ENCODE measurements around the gene EYA3.

Gene EYA3

GRCh38 chr1:28123461-28123961, 35.1 kb upstream of the EYA3 start:
- WGBS (ENCODE audit: insufficient coverage): 100% methylated on average over 1 of the region's 4 CpGs
- Histone ChIP-seq H3K27ac (ENCODE audit: insufficient read depth in 1 of 2, low read depth in 1 of 2, low read length in 2 of 2, poor library complexity in 1 of 2, severe bottlenecking in 2 of 2) (no peak overlapping the region), H3K4me1 (ENCODE audit: control extremely low read depth in 1 of 4, control insufficient read depth in 4 of 4, insufficient read depth in 4 of 4, low read length in 3 of 4) (peaks cover 12 to 39% (median 16%) of the 10 kb centered on the region in 4 experiments), H3K9me3 (ENCODE audit: control extremely low read depth in 1 of 5, control insufficient read depth in 4 of 5, insufficient read depth in 2 of 5, low read depth in 1 of 5, low read length in 4 of 5) (peaks cover 0 to 3% (median 0%) of the 10 kb centered on the region in 5 experiments), H3K4me3 (ENCODE audit: control insufficient read depth in 1 of 7, extremely low read depth in 1 of 7, insufficient read depth in 4 of 7, low read depth in 2 of 7, low read length in 6 of 7) (no peak overlapping the region), H3K27me3 (replicated peaks in 2 of 5; ENCODE audit: control insufficient read depth in 4 of 5, insufficient read depth in 5 of 5, low read length in 4 of 5) (no peaks in the 10 kb centered on the region), H3K36me3 (ENCODE audit: control insufficient read depth in 4 of 4, insufficient read depth in 4 of 4, low read length in 3 of 4) (no peaks in the 10 kb centered on the region)
- no peak for DNase-seq
- CTCF ChIA-PET: no interaction called here
- POLR2A ChIA-PET: no interaction called here

- no peak for DNase-seq
- POLR2A ChIA-PET: no interaction called here
- Histone ChIP-seq H3K9me3 (ENCODE audit: control extremely low read depth in 1 of 5, control insufficient read depth in 4 of 5, insufficient read depth in 2 of 5, low read depth in 1 of 5, low read length in 4 of 5) (peaks cover 0 to 3% (median 0%) of the 10 kb centered on the region in 5 experiments), H3K4me3 (ENCODE audit: control insufficient read depth in 1 of 7, extremely low read depth in 1 of 7, insufficient read depth in 4 of 7, low read depth in 2 of 7, low read length in 6 of 7) (no peak overlapping the region), H3K27me3 (replicated peaks in 2 of 5; ENCODE audit: control insufficient read depth in 4 of 5, insufficient read depth in 5 of 5, low read length in 4 of 5) (no peaks in the 10 kb centered on the region), H3K27ac (ENCODE audit: insufficient read depth in 1 of 2, low read depth in 1 of 2, low read length in 2 of 2, poor library complexity in 1 of 2, severe bottlenecking in 2 of 2) (no peak overlapping the region), H3K4me1 (ENCODE audit: control extremely low read depth in 1 of 4, control insufficient read depth in 4 of 4, insufficient read depth in 4 of 4, low read length in 3 of 4) (peaks cover 4 to 26% (median 9%) of the 10 kb centered on the region in 4 experiments), H3K36me3 (ENCODE audit: control insufficient read depth in 4 of 4, insufficient read depth in 4 of 4, low read length in 3 of 4) (no peaks in the 10 kb centered on the region)
- WGBS (ENCODE audit: insufficient coverage): 100% methylated on average over 1 of the region's 3 CpGs
- CTCF ChIA-PET: interaction anchor here (0.9 kb wide), 1 partner anchor 31 kb away, joined by 3 read pairs; no protein-coding TSS in a partner anchor
These were observed 33.8 kb upstream of the EYA3 start for GRCh38 chr1:28122183-28122582.

- no peak for DNase-seq
- H3K9me3 ChIP-seq (ENCODE audit: control extremely low read depth in 1 of 5, control insufficient read depth in 4 of 5, insufficient read depth in 2 of 5, low read depth in 1 of 5, low read length in 4 of 5): peaks cover 0 to 3% (median 0%) of the 10 kb centered on the region in 5 experiments
- ChIA-PET POLR2A (no interaction called here), CTCF (interaction anchor here (0.6 to 1.5 kb wide), 3 partner anchors 9 to 101 kb away, joined by 3 to 4 read pairs (median 3); no protein-coding TSS in a partner anchor)
- H3K4me1 ChIP-seq (ENCODE audit: control extremely low read depth in 1 of 4, control insufficient read depth in 4 of 4, insufficient read depth in 4 of 4, low read length in 3 of 4): peaks cover 4 to 25% (median 15%) of the 10 kb centered on the region in 4 experiments
- no peak overlapping the region for H3K27ac ChIP-seq (ENCODE audit: insufficient read depth in 1 of 2, low read depth in 1 of 2, low read length in 2 of 2, poor library complexity in 1 of 2, severe bottlenecking in 2 of 2)
- no peaks in the 10 kb centered on the region for H3K36me3 ChIP-seq (ENCODE audit: control insufficient read depth in 4 of 4, insufficient read depth in 4 of 4, low read length in 3 of 4)
- no peaks in the 10 kb centered on the region for H3K27me3 ChIP-seq (replicated peaks in 2 of 5; ENCODE audit: control insufficient read depth in 4 of 5, insufficient read depth in 5 of 5, low read length in 4 of 5)
- WGBS (ENCODE audit: insufficient coverage): 100% methylated on average over 2 of the region's 8 CpGs
- no peak overlapping the region for H3K4me3 ChIP-seq (ENCODE audit: control insufficient read depth in 1 of 7, extremely low read depth in 1 of 7, insufficient read depth in 4 of 7, low read depth in 2 of 7, low read length in 6 of 7)
These were observed 31.1 kb upstream of the EYA3 start for GRCh38 chr1:28119556-28119955.

- no peak overlapping the region for H3K27ac ChIP-seq (ENCODE audit: insufficient read depth in 1 of 2, low read depth in 1 of 2, low read length in 2 of 2, poor library complexity in 1 of 2, severe bottlenecking in 2 of 2)
- no peak for DNase-seq
- H3K4me1 ChIP-seq (ENCODE audit: control extremely low read depth in 1 of 4, control insufficient read depth in 4 of 4, insufficient read depth in 4 of 4, low read length in 3 of 4): peaks cover 4 to 31% (median 20%) of the 10 kb centered on the region in 4 experiments
- POLR2A ChIA-PET: no interaction called here
- no peaks in the 10 kb centered on the region for H3K36me3 ChIP-seq (ENCODE audit: control insufficient read depth in 4 of 4, insufficient read depth in 4 of 4, low read length in 3 of 4)
- peaks cover 0 to 3% (median 0%) of the 10 kb centered on the region in 5 experiments for H3K9me3 ChIP-seq (ENCODE audit: control extremely low read depth in 1 of 5, control insufficient read depth in 4 of 5, insufficient read depth in 2 of 5, low read depth in 1 of 5, low read length in 4 of 5)
- CTCF ChIA-PET: interaction anchor here (1.5 to 1.8 kb wide), 2 partner anchors 9 to 90 kb away, joined by 4 to 5 read pairs; no protein-coding TSS in a partner anchor
- no peak overlapping the region for H3K4me3 ChIP-seq (ENCODE audit: control insufficient read depth in 1 of 7, extremely low read depth in 1 of 7, insufficient read depth in 4 of 7, low read depth in 2 of 7, low read length in 6 of 7)
- WGBS (ENCODE audit: insufficient coverage): 88% methylated on average over 4 of the region's 5 CpGs
- H3K27me3 ChIP-seq (replicated peaks in 2 of 5; ENCODE audit: control insufficient read depth in 4 of 5, insufficient read depth in 5 of 5, low read length in 4 of 5): no peaks in the 10 kb centered on the region
These were observed 30.4 kb upstream of the EYA3 start for GRCh38 chr1:28118640-28119307.

- H3K9me3 ChIP-seq (ENCODE audit: control extremely low read depth in 1 of 5, control insufficient read depth in 4 of 5, insufficient read depth in 2 of 5, low read depth in 1 of 5, low read length in 4 of 5): peaks cover 0 to 3% (median 0%) of the 10 kb centered on the region in 5 experiments
- peak overlapping the region in 2 of 7 experiments; percentile 11 to 26 for H3K4me3 ChIP-seq (ENCODE audit: control insufficient read depth in 1 of 7, extremely low read depth in 1 of 7, insufficient read depth in 4 of 7, low read depth in 2 of 7, low read length in 6 of 7)
- CTCF ChIA-PET: interaction anchor here (0.6 to 3.6 kb wide), 5 partner anchors 23 to 94 kb away, joined by 3 to 14 read pairs (median 3); no protein-coding TSS in a partner anchor
- H3K27ac ChIP-seq (ENCODE audit: insufficient read depth in 1 of 2, low read depth in 1 of 2, low read length in 2 of 2, poor library complexity in 1 of 2, severe bottlenecking in 2 of 2): peak overlapping the region in 1 of 2 experiments; percentile 73
- POLR2A ChIA-PET: interaction anchor here (0.6 to 0.7 kb wide), 2 partner anchors 67 to 146 kb away, joined by 3 to 8 read pairs; no protein-coding TSS in a partner anchor
- H3K36me3 ChIP-seq (ENCODE audit: control insufficient read depth in 4 of 4, insufficient read depth in 4 of 4, low read length in 3 of 4): no peaks in the 10 kb centered on the region
- DNase-seq: peak; percentile 92 to 98 (median 97)
- H3K27me3 ChIP-seq (replicated peaks in 2 of 5; ENCODE audit: control insufficient read depth in 4 of 5, insufficient read depth in 5 of 5, low read length in 4 of 5): no peaks in the 10 kb centered on the region
- H3K4me1 ChIP-seq (ENCODE audit: control extremely low read depth in 1 of 4, control insufficient read depth in 4 of 4, insufficient read depth in 4 of 4, low read length in 3 of 4): peaks cover 4 to 54% (median 27%) of the 10 kb centered on the region in 4 experiments
- no CpG with 5 or more reads among the region's 4 CpGs for WGBS (ENCODE audit: insufficient coverage)
These were observed 26.9 kb upstream of the EYA3 start for GRCh38 chr1:28115267-28115666.

- no peaks in the 10 kb centered on the region for H3K27me3 ChIP-seq (replicated peaks in 2 of 5; ENCODE audit: control insufficient read depth in 4 of 5, insufficient read depth in 5 of 5, low read length in 4 of 5)
- H3K4me3 ChIP-seq (ENCODE audit: control insufficient read depth in 1 of 7, extremely low read depth in 1 of 7, insufficient read depth in 4 of 7, low read depth in 2 of 7, low read length in 6 of 7): peak overlapping the region in 2 of 7 experiments; percentile 11 to 26
- peaks cover 4 to 54% (median 27%) of the 10 kb centered on the region in 4 experiments for H3K4me1 ChIP-seq (ENCODE audit: control extremely low read depth in 1 of 4, control insufficient read depth in 4 of 4, insufficient read depth in 4 of 4, low read length in 3 of 4)
- WGBS (ENCODE audit: insufficient coverage): 100% methylated on average over 1 of the region's 2 CpGs
- ChIA-PET CTCF (interaction anchor here (0.6 to 3.6 kb wide), 6 partner anchors 23 to 95 kb away, joined by 3 to 14 read pairs (median 3); no protein-coding TSS in a partner anchor), POLR2A (interaction anchor here (0.7 kb wide), 1 partner anchor 146 kb away, joined by 8 read pairs; no protein-coding TSS in a partner anchor)
- no peak for DNase-seq
- no peaks in the 10 kb centered on the region for H3K36me3 ChIP-seq (ENCODE audit: control insufficient read depth in 4 of 4, insufficient read depth in 4 of 4, low read length in 3 of 4)
- peak overlapping the region in 1 of 2 experiments; percentile 73 for H3K27ac ChIP-seq (ENCODE audit: insufficient read depth in 1 of 2, low read depth in 1 of 2, low read length in 2 of 2, poor library complexity in 1 of 2, severe bottlenecking in 2 of 2)
- H3K9me3 ChIP-seq (ENCODE audit: control extremely low read depth in 1 of 5, control insufficient read depth in 4 of 5, insufficient read depth in 2 of 5, low read depth in 1 of 5, low read length in 4 of 5): peaks cover 0 to 3% (median 0%) of the 10 kb centered on the region in 5 experiments
These were observed 26.4 kb upstream of the EYA3 start for GRCh38 chr1:28114844-28115243.

GRCh38 chr1:28113242-28113572, 24.8 kb upstream of the EYA3 start:
- ChIA-PET POLR2A (no interaction called here), CTCF (interaction anchor here (3.6 kb wide), 1 partner anchor 21 kb away, joined by 14 read pairs; no protein-coding TSS in a partner anchor)
- no peak for DNase-seq
- Histone ChIP-seq H3K27me3 (replicated peaks in 2 of 5; ENCODE audit: control insufficient read depth in 4 of 5, insufficient read depth in 5 of 5, low read length in 4 of 5) (no peaks in the 10 kb centered on the region), H3K9me3 (ENCODE audit: control extremely low read depth in 1 of 5, control insufficient read depth in 4 of 5, insufficient read depth in 2 of 5, low read depth in 1 of 5, low read length in 4 of 5) (no peaks in the 10 kb centered on the region), H3K27ac (ENCODE audit: insufficient read depth in 1 of 2, low read depth in 1 of 2, low read length in 2 of 2, poor library complexity in 1 of 2, severe bottlenecking in 2 of 2) (no peak overlapping the region), H3K36me3 (ENCODE audit: control insufficient read depth in 4 of 4, insufficient read depth in 4 of 4, low read length in 3 of 4) (no peaks in the 10 kb centered on the region), H3K4me1 (ENCODE audit: control extremely low read depth in 1 of 4, control insufficient read depth in 4 of 4, insufficient read depth in 4 of 4, low read length in 3 of 4) (peaks cover 4 to 54% (median 27%) of the 10 kb centered on the region in 4 experiments), H3K4me3 (ENCODE audit: control insufficient read depth in 1 of 7, extremely low read depth in 1 of 7, insufficient read depth in 4 of 7, low read depth in 2 of 7, low read length in 6 of 7) (no peak overlapping the region)
- 94% methylated on average over 3 of the region's 3 CpGs for WGBS (ENCODE audit: insufficient coverage)
